ENCODE results near the gene GRK5.

The GRK5 gene

DNA sequence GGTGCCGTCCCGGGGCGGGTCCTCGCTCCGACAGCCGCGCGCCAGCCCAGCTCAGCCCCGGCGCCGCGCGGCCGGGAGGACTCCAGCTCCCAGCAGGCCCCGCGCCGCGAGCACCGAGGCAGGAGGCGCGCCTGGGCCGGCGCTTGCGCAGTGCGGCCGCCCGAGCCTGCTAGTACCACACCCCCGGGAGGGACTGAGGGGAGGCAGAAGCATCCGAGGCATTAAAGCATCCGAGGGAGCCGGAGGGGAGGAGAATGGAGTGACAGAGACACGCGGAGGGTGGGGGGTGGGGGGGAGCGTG lies at the start of gene GRK5:
GRK5 (plus strand) TSS at position 206 of the 301 bp plus-strand sequence. CDS start 347 bp downstream, outside the sequence.
- Histone ChIP-seq H4K20me1 (ENCODE audit: insufficient read depth, low read length) (no peaks in the 10 kb centered on the region), H2AFZ (ENCODE audit: low read depth, low read length) (peak within 1 kb of the TSS; percentile 86), H3K79me2 (ENCODE audit: insufficient read depth, low read length) (peaks cover 38% of the 10 kb centered on the region), H3K9ac (ENCODE audit: low read depth, low read length) (peak within 1 kb of the TSS; percentile 91), H3K36me3 (ENCODE audit: insufficient read depth, low read length) (no peaks in the 10 kb centered on the region; the same call in 1 of the 2 replicates), H3K4me1 (ENCODE audit: insufficient read depth, low read length) (peaks cover 52% of the 10 kb centered on the region), H3K27me3 (ENCODE audit: insufficient read depth, low read length, poor library complexity) (no peaks in the 10 kb centered on the region), H3K27ac (ENCODE audit: low read length) (peak within 1 kb of the TSS; percentile 83), H3K9me3 (ENCODE audit: insufficient read depth, low read length, severe bottlenecking) (no peaks in the 10 kb centered on the region), H3K4me3 (ENCODE audit: low read depth in 1 of 2, low read length in 2 of 2) (peak within 1 kb of the TSS; percentile 74 to 90), H3K4me2 (ENCODE audit: insufficient read depth, low read length) (peak within 1 kb of the TSS; percentile 86)
- TF ChIP-seq EZH2 (IDR thresholded peaks at IDR 0.05; ENCODE audit: borderline replicate concordance, low read depth, low read length, severe bottlenecking), result no peak
- TF ChIP-seq, protein P1, sequence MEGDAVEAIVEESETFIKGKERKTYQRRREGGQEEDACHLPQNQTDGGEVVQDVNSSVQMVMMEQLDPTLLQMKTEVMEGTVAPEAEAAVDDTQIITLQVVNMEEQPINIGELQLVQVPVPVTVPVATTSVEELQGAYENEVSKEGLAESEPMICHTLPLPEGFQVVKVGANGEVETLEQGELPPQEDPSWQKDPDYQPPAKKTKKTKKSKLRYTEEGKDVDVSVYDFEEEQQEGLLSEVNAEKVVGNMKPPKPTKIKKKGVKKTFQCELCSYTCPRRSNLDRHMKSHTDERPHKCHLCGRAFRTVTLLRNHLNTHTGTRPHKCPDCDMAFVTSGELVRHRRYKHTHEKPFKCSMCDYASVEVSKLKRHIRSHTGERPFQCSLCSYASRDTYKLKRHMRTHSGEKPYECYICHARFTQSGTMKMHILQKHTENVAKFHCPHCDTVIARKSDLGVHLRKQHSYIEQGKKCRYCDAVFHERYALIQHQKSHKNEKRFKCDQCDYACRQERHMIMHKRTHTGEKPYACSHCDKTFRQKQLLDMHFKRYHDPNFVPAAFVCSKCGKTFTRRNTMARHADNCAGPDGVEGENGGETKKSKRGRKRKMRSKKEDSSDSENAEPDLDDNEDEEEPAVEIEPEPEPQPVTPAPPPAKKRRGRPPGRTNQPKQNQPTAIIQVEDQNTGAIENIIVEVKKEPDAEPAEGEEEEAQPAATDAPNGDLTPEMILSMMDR (IDR thresholded peaks at IDR 0.05; ENCODE audit: borderline replicate concordance, extremely low read depth, low read length, poor library complexity, severe bottlenecking), result no peak
- DNase-seq, result peak; percentile 98
- peak; percentile 82 for ATAC-seq (ENCODE audit: insufficient read depth, low read depth)

DNA sequence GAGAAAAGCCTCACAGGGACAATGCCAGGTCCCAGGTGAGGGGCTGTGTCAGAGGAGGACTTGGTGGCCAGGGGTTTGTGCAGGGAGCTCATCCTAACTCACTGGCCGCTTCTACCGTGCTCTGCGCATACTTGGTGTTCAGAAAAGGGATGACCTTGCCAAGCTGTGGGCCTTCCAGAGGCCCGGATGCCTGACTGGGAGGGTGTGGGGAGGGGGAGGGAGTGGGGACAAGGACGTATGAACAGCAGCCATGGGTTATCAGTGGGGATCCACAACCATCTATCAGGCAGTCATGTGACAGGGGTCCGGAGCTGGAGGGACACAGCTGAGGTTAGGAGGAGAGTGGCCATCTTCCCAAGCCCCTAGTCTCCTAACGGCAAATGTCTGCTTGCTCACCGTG lies 48.0 kb upstream of the GRK5 start:
- Histone ChIP-seq H3K4me2 (ENCODE audit: insufficient read depth, low read length) (no peak overlapping the region), H3K4me3 (ENCODE audit: low read depth in 1 of 2, low read length in 2 of 2) (no peak overlapping the region), H3K79me2 (ENCODE audit: insufficient read depth, low read length) (peaks cover 12% of the 10 kb centered on the region), H3K9me3 (ENCODE audit: insufficient read depth, low read length, severe bottlenecking) (no peaks in the 10 kb centered on the region), H3K27ac (ENCODE audit: low read length) (peak overlapping the region; percentile 32; the same call in 1 of the 2 replicates), H3K4me1 (ENCODE audit: insufficient read depth, low read length) (peaks cover 18% of the 10 kb centered on the region), H3K36me3 (ENCODE audit: insufficient read depth, low read length) (peaks cover 81% of the 10 kb centered on the region), H4K20me1 (ENCODE audit: insufficient read depth, low read length) (no peaks in the 10 kb centered on the region), H3K27me3 (ENCODE audit: insufficient read depth, low read length, poor library complexity) (no peaks in the 10 kb centered on the region), H3K9ac (ENCODE audit: low read depth, low read length) (no peak overlapping the region), H2AFZ (ENCODE audit: low read depth, low read length) (no peak overlapping the region)
- no peak for DNase-seq
- TF ChIP-seq, protein P1 (IDR thresholded peaks at IDR 0.05; ENCODE audit: borderline replicate concordance, extremely low read depth, low read length, poor library complexity, severe bottlenecking), result no peak
- TF ChIP-seq EZH2 (IDR thresholded peaks at IDR 0.05; ENCODE audit: borderline replicate concordance, low read depth, low read length, severe bottlenecking), result no peak
- no peak for ATAC-seq (ENCODE audit: insufficient read depth, low read depth)

DNA sequence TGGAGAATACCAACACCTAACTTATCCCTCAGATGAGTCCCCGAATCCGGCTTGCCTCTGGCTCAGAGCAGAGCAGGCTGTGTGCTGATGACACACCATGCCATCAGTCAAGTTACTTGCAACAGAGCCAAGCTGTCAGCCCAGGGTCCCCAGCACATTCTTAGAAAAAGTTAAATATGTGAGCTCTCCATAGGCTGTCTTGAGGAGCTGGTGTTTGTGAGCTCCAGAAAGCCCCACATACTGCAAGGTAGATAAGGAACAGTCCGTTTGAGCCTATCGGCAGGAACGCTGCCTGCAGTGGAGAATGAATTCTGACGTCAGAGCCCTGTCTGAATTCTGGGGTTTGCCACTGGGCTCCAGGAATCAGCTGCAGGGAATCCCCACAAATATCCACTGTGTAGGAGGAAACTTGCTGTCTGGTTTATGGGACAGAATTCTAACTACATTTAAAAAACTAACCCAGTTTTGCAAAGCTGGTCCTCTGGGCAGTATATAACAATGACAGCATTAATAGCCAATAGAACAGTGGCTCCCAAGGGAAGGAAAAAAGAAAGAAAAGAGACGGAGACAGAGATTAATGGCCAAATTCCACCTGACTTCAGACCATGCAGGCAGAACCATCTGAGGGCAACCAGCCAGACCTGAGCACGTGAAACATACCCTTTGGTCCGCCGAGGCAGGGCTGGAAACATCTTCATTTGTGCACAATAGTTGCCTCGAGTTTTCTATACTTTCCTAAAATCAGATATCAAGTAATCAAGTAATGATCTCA lies 45.5 kb upstream of the GRK5 start:
- Histone ChIP-seq H3K9me3 (ENCODE audit: insufficient read depth, low read length, severe bottlenecking) (no peaks in the 10 kb centered on the region), H4K20me1 (ENCODE audit: insufficient read depth, low read length) (no peaks in the 10 kb centered on the region), H3K4me1 (ENCODE audit: insufficient read depth, low read length) (peaks cover 39% of the 10 kb centered on the region), H3K4me3 (ENCODE audit: low read depth in 1 of 2, low read length in 2 of 2) (no peak overlapping the region), H3K36me3 (ENCODE audit: insufficient read depth, low read length) (peaks cover 62% of the 10 kb centered on the region), H3K27ac (ENCODE audit: low read length) (0 out of 2 replicates have a peak overlapping the region, but pooled peaks have one; percentile 49), H3K27me3 (ENCODE audit: insufficient read depth, low read length, poor library complexity) (no peaks in the 10 kb centered on the region), H3K9ac (ENCODE audit: low read depth, low read length) (no peak overlapping the region), H2AFZ (ENCODE audit: low read depth, low read length) (no peak overlapping the region), H3K4me2 (ENCODE audit: insufficient read depth, low read length) (no peak overlapping the region; the same call in 1 of the 2 replicates), H3K79me2 (ENCODE audit: insufficient read depth, low read length) (peaks cover 32% of the 10 kb centered on the region)
- DNase-seq (no peak), ATAC-seq (ENCODE audit: insufficient read depth, low read depth) (no peak)
- TF ChIP-seq, protein P1 (IDR thresholded peaks at IDR 0.05; ENCODE audit: borderline replicate concordance, extremely low read depth, low read length, poor library complexity, severe bottlenecking), result no peak
- no peak for TF ChIP-seq EZH2 (IDR thresholded peaks at IDR 0.05; ENCODE audit: borderline replicate concordance, low read depth, low read length, severe bottlenecking)
